DND-41 (cell line): ENCODE measurements around the gene MINPP1.
A peak's percentile ranks its signal among the peaks of the same experiment; 100 is the strongest.

Source experiments
- CTCF ChIP-seq: IDR thresholded peaks from 2 replicates; pipeline ENCODE4 v1.5.1; 2012; ENCODE audit warnings: borderline replicate concordance, low read length, moderate library complexity, mild to moderate bottlenecking; ENCODE audit not compliant: poor library complexity, severe bottlenecking; ENCODE audit errors: extremely low read depth
- EZH2 ChIP-seq: IDR thresholded peaks from 3 replicates; pipeline ENCODE4 v1.6.1; 2012; ENCODE audit warnings: borderline replicate concordance, low read depth, mild to moderate bottlenecking, moderate library complexity, low read length, inconsistent platforms; ENCODE audit not compliant: severe bottlenecking

- TF ChIP-seq CTCF (peak; percentile 55), EZH2 (no peak)
These were observed 846 bp downstream of the MINPP1 start for GRCh38 chr10:87505366-87506111.
